ENCODE measurements around the gene HS2ST1.

HS2ST1 gene

DNA sequence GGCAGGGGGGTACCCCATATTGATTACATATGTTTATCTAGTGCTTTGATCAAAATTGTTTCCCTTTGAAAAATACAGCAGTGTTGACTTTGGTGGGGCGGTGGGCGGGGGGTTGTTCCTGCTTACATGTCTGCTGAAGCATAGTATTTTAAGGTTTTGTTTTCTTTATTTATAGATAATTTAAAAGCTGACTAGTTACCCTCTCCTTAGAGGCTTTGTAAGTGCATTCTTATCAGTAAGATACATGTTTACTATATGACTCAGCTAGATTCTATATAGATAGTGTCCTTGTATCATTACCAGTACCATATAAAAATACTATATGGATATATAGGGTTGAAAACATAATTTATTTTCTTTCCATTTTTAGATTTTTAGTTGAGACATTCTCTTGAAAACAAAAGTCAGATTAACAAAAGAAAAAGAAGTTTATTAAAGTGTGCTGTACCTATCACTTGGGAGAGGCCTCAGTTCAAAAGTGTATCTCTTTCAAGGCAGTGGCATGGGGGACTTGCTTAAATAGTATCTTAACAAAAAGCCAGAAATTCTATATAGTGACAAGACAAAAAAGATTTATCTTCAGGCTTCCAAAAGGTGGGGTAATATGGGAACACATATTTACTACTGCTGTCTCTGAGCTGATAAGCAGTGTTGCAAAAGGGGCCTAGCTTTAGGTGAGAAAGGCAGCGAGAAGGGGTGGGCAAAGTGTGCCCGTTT lies 79.0 kb downstream of the HS2ST1 start:
- Histone ChIP-seq H3K9me3 (ENCODE audit: insufficient read depth, low read depth, low read length) (no peaks in the 10 kb centered on the region), H4K20me1 (ENCODE audit: insufficient read depth, low read length, poor library complexity, severe bottlenecking) (no peaks in the 10 kb centered on the region), H3K4me1 (ENCODE audit: insufficient read depth, low read length, poor library complexity, severe bottlenecking) (peaks cover 30% of the 10 kb centered on the region), H3K9me2 (replicated peaks; ENCODE audit: low read depth, low read length) (no peaks in the 10 kb centered on the region), H3K79me2 (ENCODE audit: insufficient read depth, low read length) (peaks cover 5% of the 10 kb centered on the region; the same call in 1 of the 2 replicates), H3K4me3 (ENCODE audit: low read length, poor library complexity, severe bottlenecking) (no peak overlapping the region), H3K4me2 (ENCODE audit: low read depth, low read length, poor library complexity, severe bottlenecking) (no peak overlapping the region), H3F3A (ENCODE audit: low read depth) (no peaks in the 10 kb centered on the region), H3K36me3 (ENCODE audit: insufficient read depth, low read length) (no peaks in the 10 kb centered on the region), H3K9ac (ENCODE audit: low read depth, low read length, poor library complexity, severe bottlenecking) (no peak overlapping the region), H3K27me3 (ENCODE audit: insufficient read depth, low read length, poor library complexity, severe bottlenecking) (no peaks in the 10 kb centered on the region), H2AFZ (ENCODE audit: low read length) (no peak overlapping the region)
- TF ChIP-seq, protein P1, sequence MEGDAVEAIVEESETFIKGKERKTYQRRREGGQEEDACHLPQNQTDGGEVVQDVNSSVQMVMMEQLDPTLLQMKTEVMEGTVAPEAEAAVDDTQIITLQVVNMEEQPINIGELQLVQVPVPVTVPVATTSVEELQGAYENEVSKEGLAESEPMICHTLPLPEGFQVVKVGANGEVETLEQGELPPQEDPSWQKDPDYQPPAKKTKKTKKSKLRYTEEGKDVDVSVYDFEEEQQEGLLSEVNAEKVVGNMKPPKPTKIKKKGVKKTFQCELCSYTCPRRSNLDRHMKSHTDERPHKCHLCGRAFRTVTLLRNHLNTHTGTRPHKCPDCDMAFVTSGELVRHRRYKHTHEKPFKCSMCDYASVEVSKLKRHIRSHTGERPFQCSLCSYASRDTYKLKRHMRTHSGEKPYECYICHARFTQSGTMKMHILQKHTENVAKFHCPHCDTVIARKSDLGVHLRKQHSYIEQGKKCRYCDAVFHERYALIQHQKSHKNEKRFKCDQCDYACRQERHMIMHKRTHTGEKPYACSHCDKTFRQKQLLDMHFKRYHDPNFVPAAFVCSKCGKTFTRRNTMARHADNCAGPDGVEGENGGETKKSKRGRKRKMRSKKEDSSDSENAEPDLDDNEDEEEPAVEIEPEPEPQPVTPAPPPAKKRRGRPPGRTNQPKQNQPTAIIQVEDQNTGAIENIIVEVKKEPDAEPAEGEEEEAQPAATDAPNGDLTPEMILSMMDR (conservative IDR thresholded peaks at IDR 0.05; ENCODE audit: low read length) = no peak
- TF ChIP-seq EZH2phosphoT487 (IDR thresholded peaks at IDR 0.05; ENCODE audit: borderline replicate concordance) = no peak

DNA sequence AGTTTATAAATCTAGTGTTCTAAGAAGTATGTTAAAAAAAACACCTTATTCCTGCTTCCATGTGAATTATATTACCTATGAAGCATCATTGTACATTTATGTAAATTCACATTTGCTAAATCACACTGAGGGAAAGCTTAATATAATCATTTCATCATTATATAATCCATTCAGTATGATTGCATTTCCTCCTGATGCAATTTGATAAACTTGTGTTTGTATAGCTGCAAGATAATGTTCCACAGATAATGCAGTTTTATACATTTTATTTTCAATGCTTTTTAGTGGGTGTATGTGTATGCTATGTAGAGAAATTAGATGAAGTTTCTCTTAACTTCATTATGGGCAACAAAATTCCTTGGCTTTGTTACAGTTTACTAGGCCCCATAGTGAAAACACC lies 79.6 kb downstream of the HS2ST1 start:
- Histone ChIP-seq H3K27me3 (ENCODE audit: insufficient read depth, low read length, poor library complexity, severe bottlenecking) (no peaks in the 10 kb centered on the region), H2AFZ (ENCODE audit: low read length) (no peak overlapping the region), H3K4me3 (ENCODE audit: low read length, poor library complexity, severe bottlenecking) (no peak overlapping the region), H3K4me1 (ENCODE audit: insufficient read depth, low read length, poor library complexity, severe bottlenecking) (peaks cover 32% of the 10 kb centered on the region), H3K9me2 (replicated peaks; ENCODE audit: low read depth, low read length) (no peaks in the 10 kb centered on the region), H3K9ac (ENCODE audit: low read depth, low read length, poor library complexity, severe bottlenecking) (no peak overlapping the region), H3F3A (ENCODE audit: low read depth) (no peaks in the 10 kb centered on the region), H4K20me1 (ENCODE audit: insufficient read depth, low read length, poor library complexity, severe bottlenecking) (no peaks in the 10 kb centered on the region), H3K36me3 (ENCODE audit: insufficient read depth, low read length) (no peaks in the 10 kb centered on the region), H3K79me2 (ENCODE audit: insufficient read depth, low read length) (peaks cover 5% of the 10 kb centered on the region; the same call in 1 of the 2 replicates), H3K9me3 (ENCODE audit: insufficient read depth, low read depth, low read length) (no peaks in the 10 kb centered on the region), H3K4me2 (ENCODE audit: low read depth, low read length, poor library complexity, severe bottlenecking) (no peak overlapping the region)
- no peak for TF ChIP-seq EZH2phosphoT487 (IDR thresholded peaks at IDR 0.05; ENCODE audit: borderline replicate concordance)
- TF ChIP-seq, protein P1 (conservative IDR thresholded peaks at IDR 0.05; ENCODE audit: low read length) = no peak

DNA sequence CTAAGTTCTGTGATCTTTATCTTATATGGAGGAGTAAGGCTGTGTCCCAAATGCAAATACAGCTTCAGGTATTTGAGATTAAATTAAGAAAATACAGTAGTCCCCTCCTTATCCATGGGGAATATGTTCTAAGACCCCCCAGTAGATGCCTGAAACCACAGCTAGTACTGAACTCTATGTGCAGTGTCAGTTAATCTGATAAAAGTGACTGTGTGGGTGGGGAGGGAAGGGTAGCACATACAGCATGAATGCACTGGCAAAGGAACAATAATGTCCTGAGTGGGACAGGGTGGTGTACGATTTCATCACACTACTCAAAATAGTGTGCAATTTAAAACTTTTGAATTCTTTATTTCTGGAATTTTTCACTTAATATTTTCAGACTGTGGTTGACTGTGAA lies 83.1 kb downstream of the HS2ST1 start:
- H3K36me3 ChIP-seq (ENCODE audit: insufficient read depth, low read length) = no peaks in the 10 kb centered on the region
- peaks cover 32% of the 10 kb centered on the region for H3K4me1 ChIP-seq (ENCODE audit: insufficient read depth, low read length, poor library complexity, severe bottlenecking)
- no peaks in the 10 kb centered on the region for H3K9me3 ChIP-seq (ENCODE audit: insufficient read depth, low read depth, low read length)
- no peaks in the 10 kb centered on the region for H4K20me1 ChIP-seq (ENCODE audit: insufficient read depth, low read length, poor library complexity, severe bottlenecking)
- H2AFZ ChIP-seq (ENCODE audit: low read length) = no peak overlapping the region
- no peak for TF ChIP-seq EZH2phosphoT487 (IDR thresholded peaks at IDR 0.05; ENCODE audit: borderline replicate concordance)
- TF ChIP-seq, protein P1 (conservative IDR thresholded peaks at IDR 0.05; ENCODE audit: low read length) = no peak
- H3K9me2 ChIP-seq (replicated peaks; ENCODE audit: low read depth, low read length) = no peaks in the 10 kb centered on the region
- H3F3A ChIP-seq (ENCODE audit: low read depth) = no peaks in the 10 kb centered on the region
- H3K4me3 ChIP-seq (ENCODE audit: low read length, poor library complexity, severe bottlenecking) = no peak overlapping the region
- peaks cover 9% of the 10 kb centered on the region for H3K79me2 ChIP-seq (ENCODE audit: insufficient read depth, low read length)
- no peaks in the 10 kb centered on the region for H3K27me3 ChIP-seq (ENCODE audit: insufficient read depth, low read length, poor library complexity, severe bottlenecking)
- H3K4me2 ChIP-seq (ENCODE audit: low read depth, low read length, poor library complexity, severe bottlenecking) = no peak overlapping the region
- no peak overlapping the region for H3K9ac ChIP-seq (ENCODE audit: low read depth, low read length, poor library complexity, severe bottlenecking)
